Embryonic facial prominence (tissue), 1 donor: Measurements from ENCODE around the gene KIAA0753.

ENCODE experiments used
- DNase-seq: peaks from one replicate; pipeline ENCODE4 v3.0.0-alpha.2; 2016; ENCODE audit errors: extremely low spot score

KIAA0753 gene

GRCh38 chr17:6547336-6547735, 93.2 kb downstream of the KIAA0753 start:
- DNase-seq, result no peak

DNA sequence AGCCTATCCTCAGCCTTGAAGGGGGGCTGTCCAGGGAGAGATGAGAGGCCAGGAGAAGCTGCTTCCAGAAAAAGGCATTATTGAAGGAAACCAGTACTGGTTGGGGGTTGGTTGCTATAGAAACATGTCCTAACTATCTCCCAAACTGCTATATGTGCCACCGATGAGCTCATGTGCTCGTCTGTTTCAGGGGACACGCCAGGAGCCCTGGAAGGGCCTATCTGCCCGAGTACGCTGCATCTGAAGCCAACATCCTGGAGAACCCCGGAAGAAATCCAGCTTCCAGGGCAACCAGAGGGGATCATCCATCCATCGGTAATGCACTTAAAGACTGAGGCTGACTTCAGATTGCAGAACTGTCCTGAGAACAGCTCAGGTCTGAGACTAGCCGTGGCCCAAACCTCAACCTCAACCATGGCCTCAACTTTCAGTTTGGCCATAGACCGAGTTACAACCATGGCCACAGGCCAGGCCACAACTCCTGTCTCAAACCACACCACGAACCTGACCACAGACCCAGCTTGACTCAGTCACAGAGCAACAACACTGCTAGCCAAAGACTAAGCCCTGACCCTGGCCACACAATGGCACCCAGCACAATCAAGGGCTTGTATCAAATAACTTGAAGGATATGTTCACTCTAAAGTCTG, 94.3 kb downstream of the KIAA0753 start:
- DNase-seq, result no peak

- DNase-seq, result no peak
Measured at GRCh38 chr17:6545291-6545690, 95.2 kb downstream of the KIAA0753 start.

GRCh38 chr17:6544011-6544370, 96.5 kb downstream of the KIAA0753 start:
- DNase-seq, result no peak

GRCh38 chr17:6543079-6544010, 97.2 kb downstream of the KIAA0753 start:
- DNase-seq, result no peak

DNA sequence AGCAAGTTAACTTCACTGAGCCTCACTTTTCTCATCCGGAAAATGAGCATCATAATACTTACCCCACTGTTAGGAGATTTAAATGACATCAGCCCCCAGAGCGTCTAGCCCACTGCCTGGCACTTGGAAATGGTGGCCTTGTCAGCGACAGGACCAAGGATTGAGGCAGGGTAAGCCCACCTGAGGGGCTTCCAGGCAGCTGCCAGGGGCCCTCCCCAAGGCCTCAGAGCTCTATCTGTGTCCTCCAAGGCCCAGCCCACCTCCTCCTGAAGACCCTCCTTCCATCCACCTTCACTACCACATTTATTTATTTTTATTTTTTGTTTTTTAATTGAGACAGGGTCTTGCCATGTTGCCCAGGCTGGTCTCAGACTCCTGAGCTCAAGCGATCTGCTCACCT, 97.9 kb downstream of the KIAA0753 start:
- DNase-seq, result no peak

DNA sequence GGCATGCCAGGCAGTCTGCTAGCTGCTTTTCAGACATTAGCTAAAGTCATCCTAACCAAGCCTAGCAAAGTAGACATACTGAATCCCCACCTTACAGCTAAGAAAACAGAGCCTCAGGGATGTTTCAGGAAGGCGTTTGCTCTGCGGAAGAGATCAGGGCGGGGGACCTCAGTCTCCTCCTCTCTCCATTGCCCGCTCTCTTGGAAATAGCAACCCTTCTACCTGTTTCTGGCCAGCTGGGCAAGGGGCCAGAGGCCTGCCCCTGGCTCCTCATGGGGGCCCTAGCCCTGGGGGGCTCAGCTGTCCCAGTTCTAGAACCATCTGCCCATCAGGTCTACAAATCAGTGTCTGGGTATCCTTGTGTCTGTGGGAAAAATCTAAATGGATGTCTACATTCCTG, 98.6 kb downstream of the KIAA0753 start:
- DNase-seq, result no peak

DNA sequence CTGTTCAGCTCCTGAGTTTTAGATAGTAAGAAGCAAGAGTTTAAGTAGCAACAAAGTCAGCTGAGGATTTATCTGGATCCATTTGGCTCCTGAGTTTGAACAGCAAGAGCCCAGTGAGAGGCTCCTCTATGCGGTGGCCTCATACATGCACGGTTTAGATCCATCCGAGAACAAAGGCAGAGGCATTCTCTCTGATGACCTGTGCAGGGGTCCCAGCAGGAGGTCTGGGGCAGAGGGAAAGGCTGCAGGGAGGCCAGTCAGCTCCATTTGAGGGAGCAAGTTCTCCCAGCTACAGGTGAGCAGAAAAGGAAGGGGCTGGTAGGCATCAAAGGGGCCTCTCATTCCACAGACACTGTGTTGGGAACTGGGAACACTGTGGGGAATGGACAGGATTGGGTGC, 100.6 kb downstream of the KIAA0753 start:
- DNase-seq, result no peak

GRCh38 chr17:6536566-6537065, 103.9 kb downstream of the KIAA0753 start:
- DNase-seq, result no peak

DNA sequence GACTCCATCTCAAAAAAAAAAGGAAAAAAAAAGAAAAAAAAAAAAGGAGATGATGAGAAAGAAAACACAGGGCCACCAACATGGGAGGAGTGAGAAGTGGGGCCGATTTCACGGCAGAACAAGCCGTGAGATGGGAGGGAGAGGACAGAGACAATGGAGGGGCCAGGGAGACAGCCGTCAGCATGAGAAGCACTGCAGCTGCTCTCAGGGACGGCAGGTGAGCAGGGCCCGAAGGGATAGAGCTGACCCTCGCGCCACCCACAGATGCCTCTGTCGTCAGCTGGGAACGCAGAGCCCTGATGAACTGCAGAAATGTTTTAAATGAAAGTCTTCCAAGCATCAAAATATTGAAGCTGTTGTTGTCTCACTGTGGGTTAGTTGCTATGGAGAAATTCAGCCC, 104.5 kb downstream of the KIAA0753 start:
- no peak for DNase-seq

GRCh38 chr17:6534846-6535514, 105.5 kb downstream of the KIAA0753 start:
- no peak for DNase-seq

DNA sequence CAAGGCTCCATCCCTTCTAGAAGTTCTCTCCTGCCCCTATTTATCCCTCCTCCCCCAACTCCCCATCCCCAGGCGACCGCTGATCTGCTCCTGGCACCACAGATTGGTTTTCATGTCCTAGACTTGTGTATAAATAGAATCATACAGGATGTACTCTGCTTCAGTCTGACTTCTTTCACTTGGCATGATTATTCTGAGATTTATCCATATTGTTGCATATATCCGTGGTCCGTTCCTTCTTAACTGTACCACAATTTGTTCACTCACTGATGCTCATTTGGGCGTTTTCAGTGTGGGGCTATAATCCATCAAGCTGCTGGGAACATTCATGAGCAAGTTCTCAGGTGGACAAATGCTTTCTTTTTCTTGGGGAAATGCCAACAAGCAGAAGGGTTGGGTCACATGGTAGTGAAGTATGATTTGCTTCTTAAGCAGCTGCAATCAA, 108.0 kb downstream of the KIAA0753 start:
- no peak for DNase-seq

GRCh38 chr17:6531575-6531974, 108.9 kb downstream of the KIAA0753 start:
- no peak for DNase-seq

DNA sequence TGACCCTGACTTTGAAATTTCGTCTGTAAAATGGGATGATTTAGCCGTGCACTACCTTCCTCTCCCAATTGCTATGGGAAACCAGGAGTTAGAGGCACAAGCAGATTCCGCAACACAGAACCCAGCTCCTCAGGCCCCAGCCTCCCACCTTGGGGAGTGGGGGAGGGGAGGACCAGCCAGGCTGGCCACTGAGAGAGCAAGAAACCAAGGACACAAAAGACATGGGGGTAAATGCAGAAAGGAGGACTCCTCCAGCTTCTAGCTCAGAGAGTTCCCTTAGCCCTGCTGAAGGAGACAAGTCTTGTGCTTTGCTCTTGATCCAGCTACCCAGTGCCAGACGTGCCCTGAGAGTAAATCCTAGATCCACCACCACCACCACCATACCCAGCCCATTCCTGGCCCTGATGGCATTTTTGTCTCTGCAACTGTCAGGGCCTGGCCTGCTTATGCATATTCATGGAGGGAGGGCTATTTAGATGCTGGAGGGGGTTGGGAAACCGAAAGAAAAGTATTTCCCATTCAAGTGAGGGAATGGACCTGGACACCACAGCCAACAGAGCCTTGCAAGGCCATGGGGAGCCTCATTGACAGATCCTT, 110.1 kb downstream of the KIAA0753 start:
- no peak for DNase-seq

GRCh38 chr17:6528557-6528956, 112.0 kb downstream of the KIAA0753 start:
- DNase-seq, result no peak
